Adrenal gland (tissue), 12 donors: ENCODE data around the gene STARD13. TPM values are rescaled to one million over a fixed set of nuclear protein-coding genes. Genes with fewer than 3 reads are reported as not detected.

Experiments
- DNase-seq, 7 donors: peaks; one replicate each; pipeline ENCODE4 v3.0.0-alpha.2; 2019 to 2020
- H3K27ac ChIP-seq, 5 donors: fragments of 200-600 bp; sonication (generic) in 4 of 5; 1 replicate in 3 of 5; 2 replicates in 2 of 5; pipeline versions ENCODE4 v1.5.1 to v1.8.0; 2016 to 2020; ENCODE audit warnings: mild to moderate bottlenecking in 1 of 5
- H3K27me3 ChIP-seq: fragments of 200-600 bp; 2 replicates; pipeline ENCODE4 v1.8.0; 2021
- H3K36me3 ChIP-seq, 2 donors: fragments of 200-600 bp; replicated peaks in 1 of 2; 1 replicate in 1 of 2; 2 replicates in 1 of 2; pipeline versions ENCODE4 v1.5.1 to v1.8.0; 2018 to 2022
- H3K4me1 ChIP-seq, 2 donors: fragments of 200-600 bp; replicated peaks in 1 of 2; 1 replicate in 1 of 2; 2 replicates in 1 of 2; pipeline versions ENCODE4 v1.5.1 to v1.8.0; 2018 to 2021
- H3K4me3 ChIP-seq, 4 donors: fragments of 200-600 bp; sonication (generic) in 3 of 4; one replicate each; pipeline ENCODE4 v1.5.1; 2016 to 2018
- H3K9me3 ChIP-seq, 3 donors: fragments of 200-600 bp; sonication (generic) in 1 of 3; replicated peaks in 1 of 3; 1 replicate in 2 of 3; 2 replicates in 1 of 3; pipeline versions ENCODE4 v1.5.1 to v1.8.0; 2016 to 2021
- CTCF ChIP-seq, 6 experiments: fragments of 450-650 bp in 4 of 6; fragments of 200-600 bp in 2 of 6; sonication (generic) in 1 of 6; IDR thresholded peaks; 1 replicate in 5 of 6; 2 replicates in 1 of 6; pipeline versions ENCODE4 v1.5.1 to v1.8.0; 2016 to 2021; ENCODE audit warnings: antibody characterized with exemption in 6 of 6, mild to moderate bottlenecking in 2 of 6, moderate library complexity in 1 of 6
- POLR2A ChIP-seq, 2 donors: fragments of 450-650 bp; IDR thresholded peaks; one replicate each; pipeline ENCODE4 v1.6.1; 2017; ENCODE audit warnings: antibody characterized with exemption in 2 of 2, mild to moderate bottlenecking in 2 of 2, moderate library complexity in 1 of 2
- WGBS, 4 donors: extraction: QIAGEN DNeasy Blood & Tissue Kit in 2 of 4; methylation state at CpG; one replicate each; pipeline versions ENCODE4 v1.1.5 to v1.1.7; 2013 to 2017; 5-methylcytosine and 5-hydroxymethylcytosine counted together
- intact Hi-C, 2 donors: fragments of 100-400 bp; cut with DNase I; formaldehyde crosslinking; loops; one replicate each; pipeline versions ENCODE4 v1.14.1 to v1.15.0; 2022 to 2023
- polyA plus RNA-seq, 3 donors: library from polyadenylated mRNA; stranded (reverse); fragments of 200-250 nt in 2 of 3; fragments of 350-450 nt in 1 of 3; fragmentation: Illumina TruSeq in 1 of 3; extraction: RNeasy Lipid Tissue Mini Kit (QIAGEN cat#74804) in 1 of 3; gene quantifications; one replicate each; pipeline ENCODE4 v1.2.3, GENCODE V29; 2013 to 2014
- total RNA-seq, 9 donors: library from RNA; depleted of rRNA in 4 of 9; stranded (reverse); fragments of >200 nt in 4 of 9; fragments of 120-200 nt in 1 of 9; fragmentation: NEBNext Ultra II Directional in 1 of 9; extraction: Animal tissue kit (Norgen Biotek cat#: 25700) in 1 of 9; gene quantifications; one replicate each; pipeline versions ENCODE4 v1.1.0 to v1.2.4, GENCODE V29; 2013 to 2023
- donor health status: healthy with polysubstance abuse.
- donor health status: Bipolar disorder and iron deficiency.
- donor health status: DM: yes; HTN: yes; CAD: no.
- donor health status: DM: no; HTN: no; CAD: no.
- donor health status: DM: no; HTN: no; CAD: no.
- donor health status: DM: yes; HTN: yes; CAD: no.

STARD13 gene
- total and polyA plus RNA-seq, 12 donors = 10.5 to 79.8 (median 33.6) TPM

- Histone ChIP-seq H3K4me3 (no peak overlapping the region), H3K27me3 (no peaks in the 10 kb centered on the region), H3K36me3 (no peaks in the 10 kb centered on the region), H3K4me1 (peaks cover 12 to 47% of the 10 kb centered on the region in 2 donors), H3K9me3 (no peaks in the 10 kb centered on the region), H3K27ac (peak overlapping the region in 2 of 5 donors; percentile 12 to 37)
- DNase-seq = no peak
- 83 to 87% (median 86%) methylated on average over 2 of the region's 2 CpGs for WGBS, 4 donors
- intact Hi-C loops = no loop called here
- TF ChIP-seq CTCF (IDR thresholded peaks at IDR 0.05) (no peak), POLR2A (IDR thresholded peaks at IDR 0.05) (no peak)
Observed at GRCh38 chr13:33184112-33184490, 101.5 kb downstream of the STARD13 start.

- 77 to 90% (median 89%) methylated on average over 3 of the region's 3 CpGs for WGBS, 4 donors
- Histone ChIP-seq H3K4me1 (peaks cover 7 to 47% of the 10 kb centered on the region in 2 donors), H3K9me3 (no peaks in the 10 kb centered on the region), H3K36me3 (no peaks in the 10 kb centered on the region), H3K27me3 (no peaks in the 10 kb centered on the region), H3K4me3 (no peak overlapping the region), H3K27ac (peak overlapping the region in 2 of 5 donors; percentile 12 to 37)
- no peak for TF ChIP-seq POLR2A (IDR thresholded peaks at IDR 0.05)
- TF ChIP-seq CTCF (IDR thresholded peaks at IDR 0.05) = no peak
- no peak for DNase-seq
- intact Hi-C loops = no loop called here
Observed at GRCh38 chr13:33183431-33184111, 102.0 kb downstream of the STARD13 start.

GRCh38 chr13:33182729-33183128, 102.8 kb downstream of the STARD13 start:
- H3K4me3 ChIP-seq = no peak overlapping the region
- H3K4me1 ChIP-seq = peaks cover 0 to 42% of the 10 kb centered on the region in 2 donors
- H3K36me3 ChIP-seq = no peaks in the 10 kb centered on the region
- no peak for TF ChIP-seq POLR2A (IDR thresholded peaks at IDR 0.05)
- TF ChIP-seq CTCF (IDR thresholded peaks at IDR 0.05) = no peak
- intact Hi-C loops = no loop called here
- peak overlapping the region in 1 of 5 donors; percentile 22 for H3K27ac ChIP-seq
- H3K27me3 ChIP-seq = no peaks in the 10 kb centered on the region
- DNase-seq = no peak
- WGBS, 4 donors = 77 to 89% (median 82%) methylated on average over 9 of the region's 9 CpGs
- H3K9me3 ChIP-seq = no peaks in the 10 kb centered on the region

- Histone ChIP-seq H3K27me3 (no peaks in the 10 kb centered on the region), H3K36me3 (no peaks in the 10 kb centered on the region), H3K4me1 (peaks cover 4 to 42% of the 10 kb centered on the region in 2 donors), H3K9me3 (no peaks in the 10 kb centered on the region), H3K4me3 (no peak overlapping the region), H3K27ac (no peak overlapping the region)
- intact Hi-C loops = no loop called here
- no peak for DNase-seq
- TF ChIP-seq POLR2A (IDR thresholded peaks at IDR 0.05) = no peak
- no peak for TF ChIP-seq CTCF (IDR thresholded peaks at IDR 0.05)
Observed at GRCh38 chr13:33181264-33181663, 104.3 kb downstream of the STARD13 start.
